ENCODE data around the gene MYADML2. TPM values are rescaled to one million over a fixed set of nuclear protein-coding genes. Genes with fewer than 3 reads are reported as not detected.

Gene MYADML2
- total RNA-seq, 1 experiment from 2014 or later: not detected

GRCh38 chr17:81980122-81980521, 33.1 kb upstream of the MYADML2 start:
- Histone ChIP-seq H3K9me2 (replicated peaks; ENCODE audit: low read length) (no peaks in the 10 kb centered on the region), H3K9me3 (ENCODE audit: low read length) (no peaks in the 10 kb centered on the region), H3K27ac (ENCODE audit: low read length) (no peak overlapping the region), H3K9ac (ENCODE audit: low read length) (no peak overlapping the region), H3K27me3 (ENCODE audit: low read length) (no peaks in the 10 kb centered on the region), H3K79me2 (ENCODE audit: low read length) (peaks cover 15% of the 10 kb centered on the region), H3K4me2 (ENCODE audit: low read length) (no peak overlapping the region), H3K4me3 (ENCODE audit: low read length) (no peak overlapping the region), H2AFZ (ENCODE audit: low read length) (no peak overlapping the region), H4K20me1 (ENCODE audit: low read length) (no peaks in the 10 kb centered on the region), H3K4me1 (ENCODE audit: insufficient read depth, low read length) (peaks cover 13% of the 10 kb centered on the region), H3F3A (ENCODE audit: low read length, unreplicated experiment) (no peaks in the 10 kb centered on the region), H3K36me3 (ENCODE audit: low read depth, low read length) (no peaks in the 10 kb centered on the region)
- DNase-seq: no peak
- CTCF ChIA-PET: no interaction called here
- ATAC-seq: no peak
- intact Hi-C loops (cut with micrococcal nuclease): no loop called here
- no TSS peak for BruUV-seq (replicated peaks)
- TF ChIP-seq EZH2phosphoT487 (IDR thresholded peaks at IDR 0.05; ENCODE audit: borderline replicate concordance, low read length) (no peak), EZH2 (IDR thresholded peaks at IDR 0.05; ENCODE audit: low read length, unreplicated experiment) (no peak)
- TF ChIP-seq, protein P1, sequence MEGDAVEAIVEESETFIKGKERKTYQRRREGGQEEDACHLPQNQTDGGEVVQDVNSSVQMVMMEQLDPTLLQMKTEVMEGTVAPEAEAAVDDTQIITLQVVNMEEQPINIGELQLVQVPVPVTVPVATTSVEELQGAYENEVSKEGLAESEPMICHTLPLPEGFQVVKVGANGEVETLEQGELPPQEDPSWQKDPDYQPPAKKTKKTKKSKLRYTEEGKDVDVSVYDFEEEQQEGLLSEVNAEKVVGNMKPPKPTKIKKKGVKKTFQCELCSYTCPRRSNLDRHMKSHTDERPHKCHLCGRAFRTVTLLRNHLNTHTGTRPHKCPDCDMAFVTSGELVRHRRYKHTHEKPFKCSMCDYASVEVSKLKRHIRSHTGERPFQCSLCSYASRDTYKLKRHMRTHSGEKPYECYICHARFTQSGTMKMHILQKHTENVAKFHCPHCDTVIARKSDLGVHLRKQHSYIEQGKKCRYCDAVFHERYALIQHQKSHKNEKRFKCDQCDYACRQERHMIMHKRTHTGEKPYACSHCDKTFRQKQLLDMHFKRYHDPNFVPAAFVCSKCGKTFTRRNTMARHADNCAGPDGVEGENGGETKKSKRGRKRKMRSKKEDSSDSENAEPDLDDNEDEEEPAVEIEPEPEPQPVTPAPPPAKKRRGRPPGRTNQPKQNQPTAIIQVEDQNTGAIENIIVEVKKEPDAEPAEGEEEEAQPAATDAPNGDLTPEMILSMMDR (conservative IDR thresholded peaks at IDR 0.05; ENCODE audit: low read depth, low read length): no peak
- POLR2A ChIA-PET (ENCODE audit: unreplicated experiment): no interaction called here

DNA sequence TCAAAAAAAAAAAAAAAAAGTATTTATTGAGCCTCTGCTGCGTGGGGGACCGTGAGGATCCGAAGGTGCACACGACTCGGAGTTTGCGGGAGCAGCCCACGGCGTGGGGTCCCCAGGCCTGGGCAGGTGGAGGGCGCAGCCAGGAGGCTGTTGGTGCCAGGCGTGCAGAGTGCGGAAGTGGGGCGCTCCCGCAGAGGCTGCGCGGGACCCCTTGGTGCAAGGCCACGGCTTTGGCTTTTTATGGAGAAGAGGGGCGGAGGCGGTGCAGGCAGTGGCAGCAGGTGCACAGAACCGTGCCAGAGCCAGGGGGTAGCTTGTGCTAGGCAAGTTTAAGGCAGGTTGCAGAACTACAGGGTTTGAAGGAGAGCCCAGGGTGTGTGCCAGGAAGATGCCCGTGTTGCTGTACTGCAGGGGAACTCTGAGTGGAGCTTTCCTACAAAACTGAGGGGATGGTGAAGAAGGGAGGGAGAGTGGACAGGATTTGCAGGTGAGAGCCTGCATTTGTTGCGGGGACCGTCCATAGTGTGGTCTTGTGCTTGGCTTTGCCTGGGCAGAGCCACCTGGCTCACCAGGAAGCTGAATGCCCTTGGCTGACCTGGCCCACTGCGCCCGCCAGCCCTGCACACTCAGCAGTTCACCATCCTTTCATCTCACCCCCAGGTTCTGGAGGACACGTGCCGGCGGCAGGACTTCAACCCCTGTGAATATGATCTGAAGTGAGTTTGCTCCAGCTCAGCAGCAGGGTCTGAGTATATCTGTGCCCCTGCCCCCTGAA, 31.7 kb upstream of the MYADML2 start:
- no peaks in the 10 kb centered on the region for H3K27me3 ChIP-seq (ENCODE audit: low read length)
- no peak overlapping the region for H3K27ac ChIP-seq (ENCODE audit: low read length)
- H3K4me3 ChIP-seq (ENCODE audit: low read length): peak overlapping the region; percentile 97
- no peaks in the 10 kb centered on the region for H3K9me2 ChIP-seq (replicated peaks; ENCODE audit: low read length)
- POLR2A ChIA-PET (ENCODE audit: unreplicated experiment): no interaction called here
- peaks cover 13% of the 10 kb centered on the region for H3K4me1 ChIP-seq (ENCODE audit: insufficient read depth, low read length)
- DNase-seq (no peak), ATAC-seq (no peak)
- intact Hi-C loops (cut with micrococcal nuclease): no loop called here
- H3K9me3 ChIP-seq (ENCODE audit: low read length): no peaks in the 10 kb centered on the region
- peak overlapping the region; percentile 86 for H3K9ac ChIP-seq (ENCODE audit: low read length)
- no peak for TF ChIP-seq EZH2phosphoT487 (IDR thresholded peaks at IDR 0.05; ENCODE audit: borderline replicate concordance, low read length)
- TF ChIP-seq, protein P1 (conservative IDR thresholded peaks at IDR 0.05; ENCODE audit: low read depth, low read length): no peak
- no peak for TF ChIP-seq EZH2 (IDR thresholded peaks at IDR 0.05; ENCODE audit: low read length, unreplicated experiment)
- H4K20me1 ChIP-seq (ENCODE audit: low read length): no peaks in the 10 kb centered on the region
- H2AFZ ChIP-seq (ENCODE audit: low read length): no peak overlapping the region
- H3F3A ChIP-seq (ENCODE audit: low read length, unreplicated experiment): no peaks in the 10 kb centered on the region
- H3K79me2 ChIP-seq (ENCODE audit: low read length): peaks cover 15% of the 10 kb centered on the region
- BruUV-seq (replicated peaks): TSS peak; percentile 47
- H3K36me3 ChIP-seq (ENCODE audit: low read depth, low read length): no peaks in the 10 kb centered on the region
- H3K4me2 ChIP-seq (ENCODE audit: low read length): peak overlapping the region; percentile 96
- CTCF ChIA-PET: no interaction called here

GRCh38 chr17:81977211-81977808, 30.3 kb upstream of the MYADML2 start, which contains the start of gene ASPSCR1:
Gene ASPSCR1 (plus strand): TSS chr17:81977629. CDS start chr17:81977647, 18 bp downstream.
- ATAC-seq (peak; percentile 84), DNase-seq (peak; percentile 92)
- Histone ChIP-seq H3K9me3 (ENCODE audit: low read length) (peaks cover 4% of the 10 kb centered on the region; the same call in 1 of the 2 replicates), H4K20me1 (ENCODE audit: low read length) (no peaks in the 10 kb centered on the region), H3K9me2 (replicated peaks; ENCODE audit: low read length) (no peaks in the 10 kb centered on the region), H3K4me2 (ENCODE audit: low read length) (peak within 1 kb of the TSS; percentile 96), H3K9ac (ENCODE audit: low read length) (peak within 1 kb of the TSS; percentile 86), H3K4me3 (ENCODE audit: low read length) (peak within 1 kb of the TSS; percentile 97), H3K36me3 (ENCODE audit: low read depth, low read length) (no peaks in the 10 kb centered on the region), H2AFZ (ENCODE audit: low read length) (peak within 1 kb of the TSS; percentile 96), H3K27me3 (ENCODE audit: low read length) (no peaks in the 10 kb centered on the region), H3K4me1 (ENCODE audit: insufficient read depth, low read length) (peaks cover 13% of the 10 kb centered on the region), H3K79me2 (ENCODE audit: low read length) (peaks cover 15% of the 10 kb centered on the region), H3F3A (ENCODE audit: low read length, unreplicated experiment) (no peaks in the 10 kb centered on the region), H3K27ac (ENCODE audit: low read length) (peak within 1 kb of the TSS; percentile 69)
- ChIA-PET POLR2A (ENCODE audit: unreplicated experiment) (no interaction called here), CTCF (no interaction called here)
- intact Hi-C loops (cut with micrococcal nuclease): no loop called here
- BruUV-seq (replicated peaks): no TSS peak
- TF ChIP-seq, protein P1 (conservative IDR thresholded peaks at IDR 0.05; ENCODE audit: low read depth, low read length): no peak
- TF ChIP-seq EZH2phosphoT487 (IDR thresholded peaks at IDR 0.05; ENCODE audit: borderline replicate concordance, low read length) (no peak), EZH2 (IDR thresholded peaks at IDR 0.05; ENCODE audit: low read length, unreplicated experiment) (no peak)
